Medulla oblongata (tissue), 1 donor: ENCODE results near the gene VPS13D.

Experiments
- DNase-seq: peaks from one replicate; pipeline ENCODE4 v3.0.0-alpha.2; 2015; ENCODE audit errors: extremely low spot score

Gene VPS13D

DNA sequence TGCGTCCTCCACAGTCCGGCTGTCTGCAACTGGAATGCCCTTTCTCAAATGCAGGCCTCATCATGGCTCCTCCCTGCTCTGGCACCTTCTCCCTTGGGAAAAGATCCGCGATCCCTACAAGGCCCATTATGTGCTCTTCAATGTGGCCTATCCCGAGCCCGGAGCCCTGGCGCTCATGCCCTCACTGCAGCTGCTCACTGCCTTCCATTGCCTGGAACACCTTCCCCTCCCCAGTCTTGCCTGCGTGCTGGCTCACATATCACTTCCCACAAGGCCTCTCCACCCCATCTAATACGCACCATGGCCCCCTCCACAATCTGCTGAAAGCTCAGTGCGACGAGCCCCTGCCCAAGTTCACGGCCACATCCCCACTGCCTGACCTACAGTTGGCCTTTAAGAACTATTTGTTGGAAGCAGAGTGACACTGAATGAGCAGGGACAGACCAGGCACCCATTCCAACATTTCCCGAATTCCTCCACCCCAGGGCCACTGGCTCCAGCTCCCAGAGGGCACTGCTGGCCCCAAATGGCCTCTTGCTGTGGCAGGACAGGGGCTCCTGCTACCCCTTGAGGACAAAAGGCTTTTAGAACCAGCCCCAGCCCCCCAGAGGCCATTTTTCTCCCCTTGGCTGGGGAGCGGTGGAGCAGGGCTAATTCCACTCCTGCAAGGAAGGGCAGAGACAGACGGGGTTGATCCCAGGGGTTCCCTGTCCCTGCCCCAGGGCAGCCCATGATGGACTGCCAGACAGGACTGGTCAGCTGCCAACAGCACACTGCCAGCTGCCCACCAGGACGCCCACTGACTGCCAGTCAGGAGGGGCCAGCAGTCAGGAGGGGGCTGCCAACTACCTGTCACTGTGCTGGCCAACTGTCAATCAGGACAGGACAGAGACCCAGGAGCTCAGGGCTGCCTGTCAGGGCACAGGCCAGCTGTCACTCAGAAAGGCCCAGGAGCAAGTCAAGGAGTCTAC lies 323.4 kb downstream of the VPS13D start:
- no peak for DNase-seq

DNA sequence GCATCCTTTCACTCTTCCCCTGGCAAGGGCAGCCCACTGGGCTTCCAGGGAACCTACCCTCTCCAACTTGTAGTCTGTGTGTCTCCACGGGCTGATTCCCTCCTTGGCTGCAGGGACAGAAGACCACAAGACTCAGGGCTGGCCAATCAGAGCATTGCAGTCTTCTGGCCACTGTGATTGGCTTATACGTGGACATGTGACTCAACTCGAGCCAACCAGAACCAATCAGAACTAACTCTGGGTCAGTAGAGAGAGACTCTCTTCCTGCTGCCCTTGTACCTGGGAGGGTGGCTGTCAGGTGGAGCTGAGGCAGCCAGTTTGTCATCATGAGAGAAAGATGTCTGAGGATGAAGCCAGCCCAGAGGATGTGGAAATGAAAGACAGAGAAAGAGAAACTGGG lies 324.1 kb downstream of the VPS13D start:
- peak; percentile 10 for DNase-seq

DNA sequence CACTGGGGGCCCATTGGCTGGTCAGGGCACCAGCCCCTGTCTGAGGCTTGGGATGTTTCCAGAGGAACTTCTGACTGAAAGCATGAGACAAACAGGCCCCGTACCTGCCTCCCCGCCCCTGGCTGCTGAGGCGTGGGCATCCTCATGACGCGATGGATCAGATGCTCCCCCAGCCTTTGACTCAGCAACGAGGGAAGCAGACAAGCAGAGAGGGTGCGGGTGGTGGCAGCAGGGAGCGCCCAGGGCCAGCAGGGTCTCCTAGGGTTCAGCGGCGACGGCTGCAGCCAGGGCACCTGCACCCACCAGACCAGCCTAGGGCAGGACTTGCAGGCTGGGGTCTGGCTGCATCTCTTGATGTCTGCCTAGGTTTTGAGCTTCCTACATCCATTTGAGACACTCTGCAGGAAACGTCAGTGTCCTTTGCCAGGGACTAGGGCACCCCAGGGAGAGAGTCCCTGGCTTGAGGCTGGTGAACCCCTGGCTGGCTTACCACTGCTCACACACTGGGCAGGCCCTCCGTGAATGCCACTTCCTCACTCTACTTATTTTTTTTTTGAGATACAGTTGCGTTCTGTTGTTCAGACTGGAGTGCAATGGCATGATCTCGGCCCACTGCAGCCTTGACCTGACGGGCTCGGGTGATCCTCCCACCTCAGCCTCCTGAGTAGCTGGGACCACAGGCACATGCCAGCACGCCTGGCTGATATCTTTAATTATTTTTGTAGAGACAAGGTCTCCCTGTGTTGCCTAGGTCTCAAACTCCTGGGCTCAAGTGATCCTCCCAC lies 324.9 kb downstream of the VPS13D start:
- no peak for DNase-seq

DNA sequence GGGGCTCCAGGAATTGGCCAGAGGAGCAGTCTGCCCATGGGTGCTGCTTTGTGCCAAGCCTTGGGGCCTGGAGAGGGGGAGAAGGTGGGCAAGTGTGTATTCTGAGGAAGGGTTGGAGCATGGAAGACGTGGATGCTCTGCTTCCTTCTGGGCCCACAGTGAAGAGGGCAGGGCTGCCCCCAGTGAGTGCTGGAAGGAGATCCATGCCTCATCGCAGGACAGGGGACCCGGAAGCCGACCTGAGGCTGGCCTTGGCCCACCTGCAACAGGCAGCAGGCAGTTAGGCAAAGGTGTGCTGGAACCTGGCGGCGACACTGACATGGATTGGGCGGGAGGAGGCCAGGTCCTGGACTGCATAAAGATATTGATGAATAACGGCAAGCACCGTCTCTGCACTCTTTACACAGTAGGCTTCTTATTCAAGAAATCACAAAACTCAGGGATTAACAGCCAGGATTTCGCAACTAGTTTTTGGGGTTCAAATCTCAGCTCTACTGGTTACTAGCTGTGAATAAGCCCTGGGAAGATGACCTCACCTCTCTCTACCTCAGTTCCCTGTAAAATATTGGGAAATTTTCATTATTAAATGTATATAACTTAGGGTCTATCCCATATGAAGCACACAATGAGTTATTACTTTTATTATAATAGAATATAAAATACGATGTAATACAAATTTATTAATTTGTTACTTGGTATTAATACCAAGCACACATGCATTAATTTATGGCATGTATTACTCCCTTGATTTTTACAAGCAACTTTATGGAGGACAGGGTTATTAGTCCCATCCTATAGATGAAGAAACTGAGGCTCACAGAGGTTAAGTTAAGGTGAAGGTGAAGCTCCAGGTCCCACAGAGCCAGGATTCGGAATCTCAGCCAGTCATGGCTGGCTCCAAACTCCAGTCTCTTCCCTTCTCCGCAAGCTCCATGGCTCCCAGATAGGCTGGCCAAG lies 325.9 kb downstream of the VPS13D start:
- DNase-seq = no peak

DNA sequence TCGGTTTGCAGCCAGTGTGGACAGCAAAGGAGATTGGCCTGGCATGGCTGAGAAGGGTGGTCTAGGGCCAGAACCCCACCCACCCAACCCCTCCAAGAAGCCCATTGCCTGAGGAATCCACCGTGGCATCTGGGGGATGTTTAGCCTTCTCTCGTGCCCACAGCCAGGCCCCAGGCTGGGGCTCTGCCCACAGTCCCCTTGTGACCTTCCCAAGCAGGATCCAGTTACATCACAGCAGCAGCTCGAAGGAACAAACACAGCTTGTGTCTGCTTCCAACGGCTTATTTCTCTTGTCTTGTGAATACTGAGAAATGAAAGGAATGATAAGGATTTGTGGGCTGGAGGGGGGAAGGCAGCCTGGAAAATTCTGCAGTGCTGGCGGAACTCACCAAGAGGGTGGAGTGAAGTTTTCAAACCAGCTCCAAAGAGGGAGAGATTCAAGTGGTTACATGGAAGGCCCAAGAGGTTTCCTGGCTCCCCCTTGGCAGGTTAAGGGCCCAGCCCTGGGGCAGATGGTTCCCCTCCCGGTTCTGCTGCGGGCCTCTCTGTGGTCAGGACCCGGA lies 326.6 kb downstream of the VPS13D start:
- DNase-seq = peak; percentile 79

DNA sequence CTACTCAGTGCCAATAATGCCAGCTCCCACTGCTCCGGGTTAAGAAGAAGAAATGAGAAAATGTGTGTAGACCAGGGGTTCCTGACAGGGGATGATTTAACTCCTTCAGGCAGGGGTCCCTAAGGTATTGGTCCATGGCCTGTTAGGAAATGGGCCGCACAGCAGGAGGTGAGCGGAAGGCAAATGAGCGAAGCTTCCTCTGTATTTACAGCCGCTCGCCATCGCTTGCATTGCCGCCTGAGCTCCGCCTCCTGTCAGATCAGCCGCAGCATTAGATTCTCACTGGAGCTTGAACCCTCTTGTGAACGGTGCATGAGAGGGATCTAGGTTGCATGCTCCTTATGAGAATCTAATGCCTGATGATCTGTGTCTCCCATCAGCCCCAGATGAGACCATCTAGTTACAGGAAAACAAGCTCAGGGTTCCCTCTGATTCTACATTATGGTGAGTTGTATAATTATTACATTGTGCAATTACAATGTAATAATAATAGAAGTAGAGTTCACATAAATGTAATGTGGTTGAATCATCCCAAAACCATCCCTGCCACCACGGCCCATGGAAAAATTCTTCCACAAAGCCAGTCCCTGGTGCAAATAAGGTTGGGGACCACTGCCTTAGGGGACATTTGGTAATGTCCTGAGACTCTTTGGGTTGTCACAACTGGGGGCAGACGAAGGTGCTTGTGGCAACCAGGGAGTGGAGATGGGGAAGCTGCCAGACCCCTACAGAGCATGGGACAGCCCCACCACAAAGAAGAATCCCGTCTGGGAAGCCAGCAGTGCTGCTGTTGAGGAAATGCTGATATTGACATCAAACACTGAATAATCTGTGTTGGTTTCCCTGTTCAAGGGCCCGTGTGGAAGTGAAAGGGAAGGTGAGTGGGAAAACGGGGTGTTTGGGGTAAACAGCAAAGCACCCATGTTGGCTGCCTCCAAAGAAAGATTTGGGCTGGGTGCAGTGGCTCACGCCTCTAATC lies 327.4 kb downstream of the VPS13D start:
- DNase-seq = no peak

DNA sequence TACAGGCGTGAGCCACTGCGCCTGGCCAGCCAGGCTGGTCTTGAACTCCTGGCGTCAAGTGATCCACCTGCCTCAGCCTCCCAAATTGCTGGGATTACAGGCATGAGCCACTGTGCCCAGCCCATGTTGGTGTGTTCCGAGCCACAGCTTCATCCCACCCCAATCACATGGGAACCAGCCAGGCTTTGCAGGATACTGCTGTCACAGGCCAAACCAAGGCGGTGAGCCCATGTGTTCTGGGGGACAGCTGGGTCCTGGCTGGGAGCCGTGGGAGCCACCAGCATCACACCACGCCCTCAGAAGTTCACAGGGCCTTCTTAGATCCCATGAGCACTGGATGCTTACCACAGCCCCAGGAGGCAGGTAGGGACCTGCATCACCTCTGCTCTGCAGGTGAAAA lies 331.3 kb downstream of the VPS13D start:
- DNase-seq = no peak
